ENCODE measurements around the gene LRRC37A. TPM values are rescaled to one million over a fixed set of nuclear protein-coding genes. Genes with fewer than 3 reads are reported as not detected.

LRRC37A gene
- total and polyA plus RNA-seq, 10 of the 15 experiments (the other 5 are each of a cell fraction or from before 2014, with no cell fraction given): 0.18 to 4.0 (median 2.4) TPM

DNA sequence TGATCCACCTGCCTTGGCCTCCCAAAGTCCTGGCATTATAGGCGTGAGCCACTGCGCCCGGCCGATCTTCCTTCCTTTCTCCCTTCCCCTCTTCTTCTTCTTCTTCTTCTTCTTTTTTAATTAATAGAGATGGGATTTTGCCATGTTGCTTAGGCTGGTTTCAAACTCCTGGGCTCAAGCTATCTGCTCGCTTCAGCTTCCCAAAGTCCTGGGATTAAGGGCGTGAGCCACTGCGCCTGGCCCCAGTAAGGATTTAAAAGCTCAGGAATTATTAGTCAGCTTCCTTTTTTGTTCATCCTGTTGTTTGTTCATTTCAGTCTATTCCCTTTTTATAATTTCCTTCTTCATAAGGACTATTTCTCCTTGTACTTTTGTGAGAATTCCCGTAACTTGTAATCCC, 32.7 kb upstream of the LRRC37A start (continued):
- TF ChIP-seq ETV6 (conservative IDR thresholded peaks at IDR 0.05 in 1 of 2, IDR thresholded peaks at IDR 0.05 in 1 of 2; ENCODE audit: borderline replicate concordance in 1 of 2, low read depth in 1 of 2) (no peak), TCF7 (IDR thresholded peaks at IDR 0.05; ENCODE audit: borderline replicate concordance) (no peak), SREBF2 (IDR thresholded peaks at IDR 0.05; ENCODE audit: low read length) (no peak)

DNA sequence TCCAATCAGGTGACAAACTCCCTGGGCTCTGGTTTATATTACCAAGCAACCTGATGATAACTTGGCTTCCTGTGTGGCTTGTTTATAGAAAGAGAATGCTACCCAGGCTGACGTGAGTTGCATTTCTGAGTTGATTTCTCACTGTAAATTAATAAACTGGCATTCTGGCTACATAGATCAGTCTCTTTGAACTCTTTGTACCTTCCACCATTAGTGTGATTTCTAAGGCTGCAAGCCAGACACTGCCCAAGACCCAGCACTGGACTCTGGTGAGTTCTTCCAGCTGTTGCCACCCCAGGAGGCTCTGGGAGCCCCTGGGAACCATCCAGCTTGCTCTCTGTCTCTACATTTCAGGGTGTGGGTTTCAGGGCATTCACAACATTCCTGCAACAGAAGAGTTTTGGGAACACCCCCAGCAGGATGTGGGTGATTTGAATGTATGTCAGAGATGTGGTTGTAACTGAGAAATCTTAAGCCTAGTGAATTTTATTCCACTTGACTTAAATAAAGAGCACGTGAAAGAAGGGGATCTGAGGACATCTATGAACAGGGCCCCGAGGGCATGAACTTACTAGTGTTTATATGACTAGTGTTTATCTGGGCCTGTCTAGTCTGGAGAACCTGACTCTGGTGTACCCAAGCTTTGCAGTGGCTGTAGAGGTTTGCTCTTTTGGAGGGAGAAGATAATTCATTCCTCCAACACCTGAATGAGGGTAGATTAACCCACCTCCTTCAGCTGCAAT, 30.3 kb upstream of the LRRC37A start:
- no peaks in the 10 kb centered on the region; a peak in 2 of 4 replicates for H3K27me3 ChIP-seq (replicated peaks in 1 of 2; ENCODE audit: control insufficient read depth in 2 of 2, insufficient read depth in 2 of 2, low read length in 1 of 2)
- ATAC-seq (no peak), DNase-seq (ENCODE audit: low read depth, low spot score) (no peak), FAIRE-seq (no peak)
- ChIA-PET CTCF (interaction anchor here (1.7 to 1.9 kb wide), 2 partner anchors 22 to 79 kb away, joined by 6 to 7 read pairs; no protein-coding TSS in a partner anchor), POLR2A (interaction anchor here (0.7 kb wide), 2 partner anchors 32 to 981 kb away, joined by 3 to 5 read pairs; no protein-coding TSS in a partner anchor), SMC1A (ENCODE audit: uncharacterized antibody, unreplicated experiment) (interaction anchor here (0.7 to 2.0 kb wide), 2 partner anchors 22 to 25 kb away, joined by 3 to 7 read pairs; no protein-coding TSS in a partner anchor), RAD21 (ENCODE audit: unreplicated experiment) (interaction anchor here (1.0 kb wide), 1 partner anchor 22 kb away, joined by 3 read pairs; no protein-coding TSS in a partner anchor)
- no peaks in the 10 kb centered on the region for H3K79me2 ChIP-seq (ENCODE audit: control insufficient read depth, insufficient read depth, low read length)
- in situ Hi-C loops (cut with MboI): loop anchor here (5.0 to 25.0 kb wide), 2 partner anchors 262 to 677 kb away; no protein-coding TSS in a partner anchor
- H3K4me1 ChIP-seq (ENCODE audit: control insufficient read depth, insufficient read depth, low read length): peaks cover 13% of the 10 kb centered on the region
- no peak overlapping the region for H3K4me2 ChIP-seq (ENCODE audit: control insufficient read depth, insufficient read depth)
- H2AFZ ChIP-seq (ENCODE audit: control insufficient read depth, low read depth, low read length): peak overlapping the region; percentile 21; the same call in 1 of the 2 replicates
- no peaks in the 10 kb centered on the region for H3K36me3 ChIP-seq (ENCODE audit: control insufficient read depth in 2 of 2, insufficient read depth in 2 of 2, low read length in 1 of 2)
- H3K9me3 ChIP-seq (replicated peaks; ENCODE audit: control insufficient read depth, insufficient read depth, low read length): no peaks in the 10 kb centered on the region
- H3K4me3 ChIP-seq: no peak overlapping the region
- no peak overlapping the region for H3K9ac ChIP-seq (ENCODE audit: control insufficient read depth, insufficient read depth, low read length)
- BruUV-seq (replicated peaks): no TSS peak
- TF ChIP-seq, protein P1, sequence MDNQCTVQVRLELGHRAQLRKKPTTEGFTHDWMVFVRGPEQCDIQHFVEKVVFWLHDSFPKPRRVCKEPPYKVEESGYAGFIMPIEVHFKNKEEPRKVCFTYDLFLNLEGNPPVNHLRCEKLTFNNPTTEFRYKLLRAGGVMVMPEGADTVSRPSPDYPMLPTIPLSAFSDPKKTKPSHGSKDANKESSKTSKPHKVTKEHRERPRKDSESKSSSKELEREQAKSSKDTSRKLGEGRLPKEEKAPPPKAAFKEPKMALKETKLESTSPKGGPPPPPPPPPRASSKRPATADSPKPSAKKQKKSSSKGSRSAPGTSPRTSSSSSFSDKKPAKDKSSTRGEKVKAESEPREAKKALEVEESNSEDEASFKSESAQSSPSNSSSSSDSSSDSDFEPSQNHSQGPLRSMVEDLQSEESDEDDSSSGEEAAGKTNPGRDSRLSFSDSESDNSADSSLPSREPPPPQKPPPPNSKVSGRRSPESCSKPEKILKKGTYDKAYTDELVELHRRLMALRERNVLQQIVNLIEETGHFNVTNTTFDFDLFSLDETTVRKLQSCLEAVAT (IDR thresholded peaks at IDR 0.05): no peak
- no peak for TF ChIP-seq CREB1 (IDR thresholded peaks at IDR 0.05; ENCODE audit: low read depth)
- no peak for TF ChIP-seq PAX8 (IDR thresholded peaks at IDR 0.05)
- no peak for TF ChIP-seq ZNF24 (IDR thresholded peaks at IDR 0.05)
- no peak for TF ChIP-seq BACH1 (IDR thresholded peaks at IDR 0.05; ENCODE audit: borderline replicate concordance)
- no peak for TF ChIP-seq ZNF217 (IDR thresholded peaks at IDR 0.05)
- H3K27ac ChIP-seq (ENCODE audit: control insufficient read depth, insufficient read depth): no peak overlapping the region
- WGBS (ENCODE audit: insufficient coverage, insufficient replicate concordance, low lambda C conversion rate, missing lambda C conversion rate): 1% methylated on average over 3 of the region's 3 CpGs
- no peaks in the 10 kb centered on the region for H4K20me1 ChIP-seq (ENCODE audit: control insufficient read depth, insufficient read depth)
- intact Hi-C loops (cut with micrococcal nuclease; ENCODE audit: unreplicated experiment): no loop called here

Data from GM12878 (cell line).